NCI-H2171 treated with DMSO at 0.1 percent for 48 hours (cell line): ENCODE results near the gene GLG1.

ENCODE experiments used
- DNase-seq: peaks from one replicate; lab custom pipeline; 2025; lab: John Stamatoyannopoulos, UW

Gene GLG1

GRCh38 chr16:74472540-74472939 is 134.4 kb downstream of the GLG1 start:
- DNase-seq = no peak

GRCh38 chr16:74472010-74472409 is 134.9 kb downstream of the GLG1 start:
- no peak for DNase-seq

- DNase-seq = no peak
These were observed 136.9 kb downstream of the GLG1 start for GRCh38 chr16:74469946-74470478.

- no peak for DNase-seq
These were observed 137.9 kb downstream of the GLG1 start for GRCh38 chr16:74468807-74469525.

DNA sequence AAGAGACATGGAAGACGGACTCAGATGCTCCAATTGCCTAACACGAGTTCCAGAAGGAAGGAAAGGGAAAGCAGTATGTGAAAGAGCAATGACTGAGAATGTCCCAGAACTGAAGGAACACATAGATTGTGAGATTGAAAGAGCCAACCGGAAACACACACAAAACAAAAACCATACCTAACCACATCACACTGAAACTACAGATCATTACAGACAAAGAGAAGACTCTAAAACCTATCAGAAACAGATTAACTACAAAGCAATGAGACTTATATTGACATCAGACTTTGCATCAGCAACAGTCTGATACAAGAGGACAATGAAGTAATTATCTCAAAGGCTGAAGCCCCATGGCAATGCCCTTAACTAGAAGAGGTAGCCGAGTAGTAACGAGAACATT is 140.0 kb downstream of the GLG1 start:
- no peak for DNase-seq

DNA sequence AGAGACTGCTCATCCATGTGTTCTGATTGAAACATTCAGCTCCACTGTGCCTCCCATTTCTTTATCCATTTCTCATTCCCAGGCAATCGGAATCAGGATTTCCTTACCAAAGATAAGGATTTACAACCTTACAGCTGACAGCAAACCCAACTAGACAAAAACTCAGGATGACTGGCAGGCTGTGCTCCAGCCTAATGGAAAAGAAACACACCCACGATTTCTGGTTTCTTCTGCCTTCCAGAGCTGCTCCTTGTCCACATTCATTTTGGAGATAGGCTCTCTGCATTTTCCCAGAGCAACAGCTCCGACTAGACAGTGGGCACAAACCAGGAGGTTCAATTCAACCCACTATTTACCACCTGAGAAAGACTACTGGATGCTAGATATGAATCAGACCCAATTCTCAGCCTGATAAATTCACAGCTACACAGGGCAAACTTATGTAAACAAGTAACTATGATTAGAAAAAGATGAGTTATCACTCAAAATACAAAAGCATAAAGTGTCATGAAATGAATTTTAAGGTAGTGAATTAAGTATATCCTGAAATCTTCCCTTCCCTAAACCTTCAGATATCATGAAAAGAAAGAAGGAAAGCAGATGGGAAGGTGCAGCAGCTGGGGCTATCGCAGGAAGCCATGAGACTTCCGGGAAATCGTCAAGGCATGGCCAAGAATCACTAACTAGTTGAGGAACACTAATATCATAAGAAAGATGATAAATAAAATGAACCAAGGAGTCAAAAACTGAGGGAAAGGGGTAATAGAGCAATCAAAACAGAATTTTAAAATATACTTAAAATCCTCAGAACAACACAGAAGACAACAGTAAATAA is 140.8 kb downstream of the GLG1 start:
- no peak for DNase-seq

- DNase-seq = no peak
These were observed 141.6 kb downstream of the GLG1 start for GRCh38 chr16:74465281-74465680.

- no peak for DNase-seq
These were observed 143.0 kb downstream of the GLG1 start for GRCh38 chr16:74463888-74464287.

DNA sequence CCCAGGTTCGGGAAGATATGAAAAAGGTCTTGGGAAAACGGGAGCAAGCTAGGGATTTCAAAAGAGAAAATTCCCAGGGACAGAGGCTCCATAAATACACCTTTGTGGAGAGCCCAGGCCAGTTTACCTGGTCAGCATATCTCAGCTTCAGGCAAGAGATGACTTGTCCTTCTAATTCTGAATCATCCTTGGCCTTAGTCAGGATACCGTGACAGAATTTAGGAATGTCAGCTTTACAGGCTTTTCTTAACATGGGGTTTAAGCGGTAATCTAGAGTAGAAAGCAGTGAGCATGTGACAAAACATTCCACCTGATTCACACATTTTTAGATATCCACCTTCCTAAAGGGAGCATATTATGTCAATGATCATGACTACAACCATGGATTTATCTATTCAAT is 144.6 kb downstream of the GLG1 start:
- no peak for DNase-seq

DNA sequence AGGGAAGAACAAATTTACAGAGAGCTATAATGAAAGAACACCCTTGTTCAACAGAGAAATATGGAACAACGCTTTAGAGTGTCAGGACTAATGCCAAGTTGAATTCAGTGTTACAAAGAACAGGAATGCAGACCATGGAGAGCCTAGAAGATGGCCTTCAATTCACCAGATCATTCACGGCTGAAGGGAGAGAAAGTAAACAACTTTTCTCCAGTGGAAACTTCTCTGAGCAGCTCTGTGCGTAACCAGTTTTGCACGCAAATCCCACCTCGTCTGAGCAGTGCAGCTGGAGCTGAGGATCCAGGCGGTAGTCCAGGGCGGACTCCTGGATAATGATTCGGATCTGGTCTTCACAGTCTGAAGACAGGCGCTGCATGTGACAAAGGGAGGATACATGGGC is 145.1 kb downstream of the GLG1 start:
- DNase-seq = no peak

GRCh38 chr16:74460542-74460941 is 146.4 kb downstream of the GLG1 start:
- no peak for DNase-seq

- DNase-seq = no peak
These were observed 150.7 kb downstream of the GLG1 start for GRCh38 chr16:74456290-74456625.

- DNase-seq = no peak
These were observed 151.2 kb downstream of the GLG1 start for GRCh38 chr16:74455619-74456289.

- no peak for DNase-seq
These were observed 151.7 kb downstream of the GLG1 start for GRCh38 chr16:74455213-74455612.

- DNase-seq = no peak
These were observed 154.8 kb downstream of the GLG1 start for GRCh38 chr16:74451951-74452758.

DNA sequence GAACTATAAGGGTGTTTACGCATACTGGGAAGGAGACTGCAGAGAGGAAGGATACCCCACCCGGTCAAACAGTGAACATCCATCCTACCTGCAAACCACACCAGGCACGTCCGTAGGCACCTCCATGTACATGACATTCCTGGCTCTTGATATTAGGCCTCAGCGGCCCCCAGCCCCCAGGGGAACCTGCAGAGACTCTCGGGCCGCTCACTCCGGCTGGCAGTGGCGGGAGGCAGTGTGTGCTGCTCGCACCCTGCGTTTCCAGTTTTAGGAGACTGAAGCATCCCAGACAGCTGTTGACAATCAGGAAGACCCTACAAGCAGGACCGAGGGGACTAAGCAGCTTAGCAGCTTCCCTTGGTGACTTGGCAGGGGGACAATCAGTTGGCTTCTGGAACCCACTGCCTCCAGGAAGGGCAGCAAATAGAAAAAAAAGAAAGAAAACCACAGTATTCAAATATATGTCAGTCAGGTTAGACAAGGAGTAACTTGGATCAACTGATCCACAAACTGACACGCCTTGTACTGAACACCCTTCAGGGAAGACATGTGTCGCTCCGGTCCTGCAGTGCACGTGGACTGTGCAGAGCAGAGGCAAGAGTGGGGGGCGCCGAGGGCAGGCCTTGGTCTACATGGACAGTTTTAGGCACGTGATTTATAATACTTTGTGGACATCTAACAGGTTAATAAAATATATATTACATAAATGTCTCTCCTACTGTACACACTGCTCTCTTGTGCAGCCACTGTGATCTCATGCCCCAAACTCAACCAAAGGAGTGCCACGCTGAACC is 155.8 kb downstream of the GLG1 start:
- DNase-seq = no peak

- DNase-seq = no peak
These were observed 156.7 kb downstream of the GLG1 start for GRCh38 chr16:74450236-74450635.

- no peak for DNase-seq
These were observed 157.4 kb downstream of the GLG1 start for GRCh38 chr16:74449470-74449869.

- no peak for DNase-seq
These were observed 157.9 kb downstream of the GLG1 start for GRCh38 chr16:74448990-74449389.

GRCh38 chr16:74447578-74447977 is 159.3 kb downstream of the GLG1 start:
- no peak for DNase-seq

GRCh38 chr16:74446866-74447265 is 160.0 kb downstream of the GLG1 start:
- DNase-seq = no peak
